SK-N-SH (cell line): Measurements from ENCODE around the gene SYNE1. TPM values are rescaled to one million over a fixed set of nuclear protein-coding genes. Genes with fewer than 3 reads are reported as not detected.

Source experiments
- CTCF ChIA-PET: fragments of 300-600, 350-600 bp; formaldehyde crosslinking; extraction: SDS; loops from one replicate; lab custom pipeline; 2021; lab: Yijun Ruan, JAX
- POLR2A ChIA-PET: fragments of 350-600 bp; sonication (Branson Sonifier 250); formaldehyde crosslinking; extraction: SDS; loops from one replicate; lab custom pipeline; 2020; ENCODE audit warnings: antibody characterized with exemption, inconsistent platforms; lab: Yijun Ruan, JAX
- DNase-seq: peaks from one replicate; pipeline ENCODE4 v3.0.0; 2012
- H2AFZ ChIP-seq: fragments of 200-600 bp; sonication (generic); 2 replicates; pipeline ENCODE4 v1.8.1; 2016; ENCODE audit warnings: antibody characterized with exemption, mild to moderate bottlenecking, low read depth
- H3F3A ChIP-seq: fragments of 200-600 bp; sonication (generic); replicated peaks from 2 replicates; pipeline ENCODE3; 2016; ENCODE audit warnings: antibody characterized with exemption, mild to moderate bottlenecking; ENCODE audit not compliant: insufficient read depth
- H3K27ac ChIP-seq, 2 experiments: fragments of 200-500 bp in 1 of 2; fragments of 200-600 bp in 1 of 2; sonication (Bioruptor generic) in 1 of 2; sonication (generic), shearing (Covaris generic) in 1 of 2; 2 replicates each; pipeline versions ENCODE4 v1.5.1 to v1.6.1; 2014 to 2016; ENCODE audit warnings: low read depth in 2 of 2, inconsistent platforms in 1 of 2, low read length in 1 of 2, mild to moderate bottlenecking in 1 of 2, mixed read lengths in 1 of 2
- H3K27me3 ChIP-seq: fragments of 200-600 bp; sonication (generic), shearing (Covaris generic); 2 replicates; pipeline ENCODE4 v1.6.1; 2016; ENCODE audit warnings: mixed run types; ENCODE audit not compliant: insufficient read depth
- H3K36me3 ChIP-seq, 2 experiments: fragments of 200-500 bp in 1 of 2; fragments of 200-600 bp in 1 of 2; sonication (Bioruptor generic) in 1 of 2; sonication (generic) in 1 of 2; replicated peaks in 1 of 2; 2 replicates each; pipeline versions ENCODE3 to v1.5.1; 2014 to 2016; ENCODE audit warnings: low read length in 1 of 2, mild to moderate bottlenecking in 1 of 2; ENCODE audit not compliant: insufficient read depth in 2 of 2, control insufficient read depth in 1 of 2
- H3K4me1 ChIP-seq, 2 experiments: fragments of 200-500 bp in 1 of 2; fragments of 200-600 bp in 1 of 2; sonication (Bioruptor generic) in 1 of 2; sonication (generic), shearing (Covaris generic) in 1 of 2; 2 replicates each; pipeline versions ENCODE4 v1.5.1 to v1.6.1; 2014 to 2016; ENCODE audit warnings: low read depth in 1 of 2, low read length in 1 of 2, mixed run types in 1 of 2; ENCODE audit not compliant: insufficient read depth in 2 of 2, control insufficient read depth in 1 of 2
- H3K4me2 ChIP-seq: fragments of 200-600 bp; sonication (generic), shearing (Covaris generic); 2 replicates; pipeline ENCODE4 v1.6.1; 2017; ENCODE audit warnings: mixed run types
- H3K4me3 ChIP-seq, 2 experiments: fragments of 200-500 bp in 1 of 2; fragments of 200-600 bp in 1 of 2; sonication (Bioruptor generic) in 1 of 2; sonication (generic), shearing (Covaris generic) in 1 of 2; 2 replicates each; pipeline versions ENCODE4 v1.5.1 to v1.8.1; 2014 to 2016; ENCODE audit warnings: low read depth in 2 of 2, inconsistent platforms in 1 of 2, low read length in 1 of 2, mild to moderate bottlenecking in 1 of 2, mixed read lengths in 1 of 2, moderate library complexity in 1 of 2
- H3K79me2 ChIP-seq: fragments of 200-600 bp; sonication (generic); 2 replicates; pipeline ENCODE4 v1.8.1; 2017; ENCODE audit warnings: mild to moderate bottlenecking; ENCODE audit not compliant: insufficient read depth
- H3K9ac ChIP-seq: fragments of 200-600 bp; sonication (generic); 2 replicates; pipeline ENCODE4 v1.6.1; 2017; ENCODE audit warnings: mixed run types
- H3K9me2 ChIP-seq: fragments of 200-600 bp; sonication (generic); 2 replicates; pipeline ENCODE4 v1.6.1; 2017; ENCODE audit warnings: mixed run types
- H3K9me3 ChIP-seq: fragments of 200-600 bp; sonication (generic); 2 replicates; pipeline ENCODE4 v1.6.1; 2017; ENCODE audit warnings: mixed run types, mild to moderate bottlenecking, moderate library complexity
- H4K20me1 ChIP-seq: fragments of 200-600 bp; sonication (generic); 2 replicates; pipeline ENCODE4 v1.6.1; 2017; ENCODE audit warnings: mild to moderate bottlenecking, mixed run types; ENCODE audit not compliant: insufficient read depth
- CHD2 ChIP-seq: fragments of 150-350 bp; IDR thresholded peaks from 2 replicates; pipeline ENCODE4 v1.6.1; 2018; ENCODE audit warnings: low read length; ENCODE audit not compliant: partially characterized antibody
- GABPA ChIP-seq: IDR thresholded peaks from 2 replicates; pipeline ENCODE4 v1.4.0; 2012; ENCODE audit warnings: low read depth, mild to moderate bottlenecking
- GATA2 ChIP-seq: sonication (generic); formaldehyde crosslinking; IDR thresholded peaks from 2 replicates; pipeline ENCODE4 v1.5.0; 2020; ENCODE audit warnings: mild to moderate bottlenecking, missing genetic modification reagents
- IRF3 ChIP-seq: fragments of 150-350 bp; IDR thresholded peaks from 2 replicates; pipeline ENCODE4 v1.6.1; 2016; ENCODE audit warnings: mild to moderate bottlenecking, low read depth, low read length
- JUND ChIP-seq: IDR thresholded peaks from 2 replicates; pipeline ENCODE4 v1.4.0; 2012
- MXI1 ChIP-seq: IDR thresholded peaks from 2 replicates; pipeline ENCODE4 v1.6.1; 2012; ENCODE audit warnings: mild to moderate bottlenecking, low read depth, low read length, improper control_type of control experiment
- NFIC ChIP-seq: IDR thresholded peaks from 2 replicates; pipeline ENCODE4 v1.4.0; 2012; ENCODE audit warnings: borderline replicate concordance
- NRF1 ChIP-seq: IDR thresholded peaks from 2 replicates; pipeline ENCODE4 v1.6.1; 2012; ENCODE audit warnings: low read depth, mild to moderate bottlenecking, low read length
- PBX3 ChIP-seq: IDR thresholded peaks from 2 replicates; pipeline ENCODE4; 2012
- POLR2AphosphoS5 ChIP-seq: IDR thresholded peaks from 2 replicates; pipeline ENCODE4 v1.6.1; 2012; ENCODE audit warnings: low read depth, low read length
- RXRA ChIP-seq: IDR thresholded peaks from 2 replicates; pipeline ENCODE4 v1.4.0; 2012; ENCODE audit warnings: low read depth, mild to moderate bottlenecking, borderline replicate concordance
- SIN3A ChIP-seq: IDR thresholded peaks from 2 replicates; pipeline ENCODE4 v1.6.1; 2012; ENCODE audit warnings: low read depth, mild to moderate bottlenecking, low read length, moderate library complexity, borderline replicate concordance
- TAF1 ChIP-seq: IDR thresholded peaks from 2 replicates; pipeline ENCODE4 v1.6.1; 2012; ENCODE audit warnings: low read depth, mild to moderate bottlenecking, low read length, moderate library complexity, borderline replicate concordance
- TCF12 ChIP-seq: IDR thresholded peaks from 2 replicates; pipeline ENCODE4 v1.4.0; 2012
- TEAD4 ChIP-seq: IDR thresholded peaks from 2 replicates; pipeline ENCODE4 v1.4.0; 2012; ENCODE audit warnings: mild to moderate bottlenecking, borderline replicate concordance; ENCODE audit not compliant: insufficient read depth
- YY1 ChIP-seq: IDR thresholded peaks from 2 replicates; pipeline ENCODE4 v1.4.0; 2012; ENCODE audit warnings: low read depth, mild to moderate bottlenecking
- ZBTB33 ChIP-seq: IDR thresholded peaks from 2 replicates; pipeline ENCODE4 v1.4.0; 2012; ENCODE audit warnings: low read depth, borderline replicate concordance
- WGBS: methylation state at CpG from one replicate; pipeline ENCODE4 v1.1.6; 2017; ENCODE audit warnings: low lambda C conversion rate; 5-methylcytosine and 5-hydroxymethylcytosine counted together
- polyA plus RNA-seq, 3 experiments: library from polyadenylated mRNA; depleted of rRNA; stranded (reverse); fragments of >200 nt; gene quantifications; 2 replicates each; pipeline ENCODE4 v1.2.3, GENCODE V29; 2012

SYNE1 gene
- polyA plus RNA-seq, 1 of the 3 experiments (the other 2 are of a cell fraction) = 31.1 TPM

GRCh38 chr6:152272486-152272885 lies 364.7 kb downstream of the SYNE1 start (continued):
- no peak for TF ChIP-seq CHD2
- TF ChIP-seq TCF12 = no peak

- Histone ChIP-seq H3K4me3 (no peak overlapping the region), H3K9ac (no peak overlapping the region), H2AFZ (no peak overlapping the region), H3F3A (peaks cover 18% of the 10 kb centered on the region), H3K27ac (no peak overlapping the region), H3K4me2 (no peak overlapping the region), H3K27me3 (no peaks in the 10 kb centered on the region), H3K4me1 (peaks cover 0 to 13% of the 10 kb centered on the region in 2 experiments; a peak in 1 of 4 replicates), H3K9me3 (no peaks in the 10 kb centered on the region), H4K20me1 (no peaks in the 10 kb centered on the region), H3K79me2 (no peaks in the 10 kb centered on the region), H3K9me2 (no peaks in the 10 kb centered on the region), H3K36me3 (peaks cover 43 to 62% of the 10 kb centered on the region in 2 experiments)
- no peak for DNase-seq
- TF ChIP-seq IRF3 = no peak
- no peak for TF ChIP-seq TCF12
- no peak for TF ChIP-seq GABPA
- TF ChIP-seq GATA2 (CRISPR knock-in tag) = no peak
- no peak for TF ChIP-seq SIN3A
- no peak for TF ChIP-seq MXI1
- 93% methylated on average over 6 of the region's 6 CpGs for WGBS
- ChIA-PET POLR2A (no interaction called here), CTCF (no interaction called here)
These were observed 365.2 kb downstream of the SYNE1 start for GRCh38 chr6:152271776-152272464.

GRCh38 chr6:152270301-152270925 lies 366.7 kb downstream of the SYNE1 start:
- Histone ChIP-seq H3K27me3 (no peaks in the 10 kb centered on the region), H3K9me3 (no peaks in the 10 kb centered on the region), H4K20me1 (no peaks in the 10 kb centered on the region), H3K79me2 (no peaks in the 10 kb centered on the region), H3K36me3 (peaks cover 53 to 71% of the 10 kb centered on the region in 2 experiments), H3F3A (peaks cover 18% of the 10 kb centered on the region), H3K4me1 (peaks cover 0 to 13% of the 10 kb centered on the region in 2 experiments; a peak in 1 of 4 replicates), H3K4me3 (no peak overlapping the region), H3K27ac (peak overlapping the region in 1 of 2 experiments; percentile 24; a peak in 1 of 4 replicates), H3K4me2 (no peak overlapping the region), H3K9ac (no peak overlapping the region), H3K9me2 (no peaks in the 10 kb centered on the region), H2AFZ (no peak overlapping the region)
- ChIA-PET POLR2A (no interaction called here), CTCF (interaction anchor here (0.6 to 1.7 kb wide), 4 partner anchors 10 to 908 kb away, joined by 3 to 8 read pairs (median 3); no protein-coding TSS in a partner anchor)
- no peak for DNase-seq
- 100% methylated on average over 1 of the region's 1 CpG for WGBS
- no peak for TF ChIP-seq TAF1
- no peak for TF ChIP-seq ZBTB33
- TF ChIP-seq RXRA = no peak
- no peak for TF ChIP-seq YY1
- TF ChIP-seq PBX3 = peak; percentile 40; the same call in 1 of the 2 replicates
- no peak for TF ChIP-seq NRF1
- TF ChIP-seq TEAD4 = no peak
- 0 out of 2 replicates have a peak, but pooled peaks have one; percentile 16 for TF ChIP-seq JUND
- TF ChIP-seq GATA2 (CRISPR knock-in tag) = no peak
- no peak for TF ChIP-seq POLR2AphosphoS5
- TF ChIP-seq NFIC = no peak
